ENCODE results near the gene RIBC2. TPM values are rescaled to one million over a fixed set of nuclear protein-coding genes. Genes with fewer than 3 reads are reported as not detected.
"Not testable (repeated sequence)": the region's sequence is repeated elsewhere in the genome, so short reads cannot be mapped to it uniquely, and the experiment has no call there.

The RIBC2 gene
- total RNA-seq, 2 experiments from 2014 or later, result 0.78 TPM; not detected in 1

DNA sequence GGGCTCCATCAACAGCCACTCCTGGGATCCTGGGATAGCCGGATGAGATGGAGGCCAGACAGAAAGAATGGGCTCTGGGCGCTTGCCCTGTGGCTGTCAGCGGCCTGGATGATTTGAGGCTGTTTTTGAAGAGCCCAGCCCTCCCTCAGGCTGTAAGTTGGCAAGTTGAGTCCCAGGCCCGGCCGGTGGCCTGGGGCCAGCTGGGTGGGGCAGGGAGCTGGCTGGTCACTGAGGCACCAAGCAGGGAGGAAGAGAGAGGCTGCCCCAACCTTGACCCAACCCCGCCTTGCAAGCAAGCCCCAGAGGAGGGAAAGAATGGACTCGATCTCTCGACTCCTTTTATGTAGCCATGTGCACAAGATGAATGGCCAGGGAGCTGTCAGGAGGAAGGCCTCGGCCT, 34.9 kb downstream of the RIBC2 start:
- CTCF ChIA-PET (ENCODE audit: unreplicated experiment), result no interaction called here
- TF ChIP-seq EZH2phosphoT487 (IDR thresholded peaks at IDR 0.05; ENCODE audit: borderline replicate concordance, low read depth, low read length), result no peak
- TF ChIP-seq, protein P1, sequence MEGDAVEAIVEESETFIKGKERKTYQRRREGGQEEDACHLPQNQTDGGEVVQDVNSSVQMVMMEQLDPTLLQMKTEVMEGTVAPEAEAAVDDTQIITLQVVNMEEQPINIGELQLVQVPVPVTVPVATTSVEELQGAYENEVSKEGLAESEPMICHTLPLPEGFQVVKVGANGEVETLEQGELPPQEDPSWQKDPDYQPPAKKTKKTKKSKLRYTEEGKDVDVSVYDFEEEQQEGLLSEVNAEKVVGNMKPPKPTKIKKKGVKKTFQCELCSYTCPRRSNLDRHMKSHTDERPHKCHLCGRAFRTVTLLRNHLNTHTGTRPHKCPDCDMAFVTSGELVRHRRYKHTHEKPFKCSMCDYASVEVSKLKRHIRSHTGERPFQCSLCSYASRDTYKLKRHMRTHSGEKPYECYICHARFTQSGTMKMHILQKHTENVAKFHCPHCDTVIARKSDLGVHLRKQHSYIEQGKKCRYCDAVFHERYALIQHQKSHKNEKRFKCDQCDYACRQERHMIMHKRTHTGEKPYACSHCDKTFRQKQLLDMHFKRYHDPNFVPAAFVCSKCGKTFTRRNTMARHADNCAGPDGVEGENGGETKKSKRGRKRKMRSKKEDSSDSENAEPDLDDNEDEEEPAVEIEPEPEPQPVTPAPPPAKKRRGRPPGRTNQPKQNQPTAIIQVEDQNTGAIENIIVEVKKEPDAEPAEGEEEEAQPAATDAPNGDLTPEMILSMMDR (conservative IDR thresholded peaks at IDR 0.05; ENCODE audit: low read length), result no peak

DNA sequence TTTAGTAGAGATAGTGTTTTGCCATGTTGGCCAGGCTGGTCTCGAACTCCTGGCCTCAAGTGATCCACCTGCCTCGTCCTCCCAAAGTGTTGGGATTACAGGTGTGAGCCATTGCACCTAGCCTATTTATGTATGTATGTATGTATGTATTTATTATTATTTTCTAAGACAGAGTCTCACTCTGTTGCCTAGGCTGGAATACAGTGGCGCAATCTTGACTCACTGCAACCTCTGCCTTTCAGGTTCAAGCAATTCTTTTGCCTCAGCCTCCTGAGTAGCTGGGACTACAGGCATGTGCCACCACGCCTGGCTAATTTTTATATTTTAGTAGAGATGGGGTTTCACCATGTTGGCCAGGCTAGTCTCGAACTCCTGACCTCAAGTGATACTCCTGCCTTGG, 35.9 kb downstream of the RIBC2 start:
- DNase-seq (ENCODE audit: low spot score); H3K4me3 ChIP-seq (ENCODE audit: low read depth, low read length, poor library complexity, severe bottlenecking); H3K9me3 ChIP-seq (ENCODE audit: low read length); CTCF ChIA-PET (ENCODE audit: unreplicated experiment); H3K4me2 ChIP-seq (ENCODE audit: low read length); H3K9me2 ChIP-seq (ENCODE audit: insufficient read depth, low read length); intact Hi-C loops (cut with micrococcal nuclease; ENCODE audit: unreplicated experiment); H2AFZ ChIP-seq (ENCODE audit: low read length); H3K27ac ChIP-seq (ENCODE audit: low read depth, low read length, poor library complexity, severe bottlenecking); H3K79me2 ChIP-seq (ENCODE audit: insufficient read depth, low read depth, low read length); H4K20me1 ChIP-seq (ENCODE audit: insufficient read depth, low read length); H3K4me1 ChIP-seq (ENCODE audit: insufficient read depth, low read length, poor library complexity, severe bottlenecking); H3K36me3 ChIP-seq (ENCODE audit: insufficient read depth, low read length); BruUV-seq (replicated peaks): not testable (repeated sequence)
- POLR2A ChIA-PET, result interaction anchor here (0.7 kb wide), 1 partner anchor 772 kb away, joined by 3 read pairs; no protein-coding TSS in a partner anchor

More for the DNA sequence above, 34.9 kb downstream of the RIBC2 start:
- intact Hi-C loops (cut with micrococcal nuclease; ENCODE audit: unreplicated experiment), result no loop called here
- H3K4me3 ChIP-seq (ENCODE audit: low read depth, low read length, poor library complexity, severe bottlenecking), result no peak overlapping the region
- H3K4me2 ChIP-seq (ENCODE audit: low read length), result no peak overlapping the region
- no peak overlapping the region for H3K27ac ChIP-seq (ENCODE audit: low read depth, low read length, poor library complexity, severe bottlenecking)
- no peaks in the 10 kb centered on the region for H3K4me1 ChIP-seq (ENCODE audit: insufficient read depth, low read length, poor library complexity, severe bottlenecking)
- H4K20me1 ChIP-seq (ENCODE audit: insufficient read depth, low read length), result no peaks in the 10 kb centered on the region
- no peaks in the 10 kb centered on the region for H3K9me3 ChIP-seq (ENCODE audit: low read length)
- no peak for DNase-seq (ENCODE audit: low spot score)
- no TSS peak for BruUV-seq (replicated peaks)
- no peak overlapping the region for H2AFZ ChIP-seq (ENCODE audit: low read length)
- no peaks in the 10 kb centered on the region for H3K36me3 ChIP-seq (ENCODE audit: insufficient read depth, low read length)
- POLR2A ChIA-PET, result interaction anchor here (0.7 kb wide), 1 partner anchor 59 kb away, joined by 5 read pairs; no protein-coding TSS in a partner anchor
- no peaks in the 10 kb centered on the region for H3K79me2 ChIP-seq (ENCODE audit: insufficient read depth, low read depth, low read length)
- H3K9me2 ChIP-seq (ENCODE audit: insufficient read depth, low read length), result no peaks in the 10 kb centered on the region

DNA sequence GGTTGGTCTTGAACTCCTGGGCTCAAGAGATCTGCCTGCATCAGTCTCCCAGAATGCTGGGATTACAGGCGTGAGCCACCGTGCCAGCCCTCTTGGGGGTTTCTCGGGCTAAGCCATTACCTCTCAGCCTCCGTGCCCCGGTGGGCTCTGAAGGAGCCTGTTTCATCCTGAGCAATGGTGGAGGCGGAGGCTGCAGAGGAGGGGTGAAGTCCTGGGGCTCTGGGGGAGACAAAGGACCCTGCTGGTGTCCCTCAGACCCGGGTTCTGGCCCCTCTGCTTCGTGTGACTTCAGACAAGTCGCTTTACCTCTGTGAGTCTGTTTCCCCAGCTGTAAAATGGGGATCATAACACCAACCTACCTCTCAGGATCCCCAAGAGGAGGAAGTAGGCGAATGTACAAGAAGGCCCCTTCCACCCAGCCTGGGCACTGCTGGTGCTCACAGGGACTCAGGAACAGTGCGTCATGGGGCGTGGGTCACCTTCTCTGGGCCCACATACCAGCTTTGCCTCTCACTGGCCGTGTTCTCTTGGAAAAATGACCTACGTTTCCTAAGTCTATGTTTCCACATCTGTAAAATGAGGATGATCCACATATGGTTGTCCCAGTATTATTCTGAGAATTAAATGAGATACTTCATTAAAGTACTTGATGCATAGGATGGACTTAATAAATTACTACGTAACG, 36.8 kb downstream of the RIBC2 start:
- H3K9me2 ChIP-seq (ENCODE audit: insufficient read depth, low read length), result no peaks in the 10 kb centered on the region
- no peaks in the 10 kb centered on the region for H3K9me3 ChIP-seq (ENCODE audit: low read length)
- POLR2A ChIA-PET, result no interaction called here
- H4K20me1 ChIP-seq (ENCODE audit: insufficient read depth, low read length), result no peaks in the 10 kb centered on the region
- no peak for DNase-seq (ENCODE audit: low spot score)
- H2AFZ ChIP-seq (ENCODE audit: low read length), result no peak overlapping the region
- no peak overlapping the region for H3K27ac ChIP-seq (ENCODE audit: low read depth, low read length, poor library complexity, severe bottlenecking)
- H3K36me3 ChIP-seq (ENCODE audit: insufficient read depth, low read length), result no peaks in the 10 kb centered on the region
- no peak overlapping the region for H3K4me3 ChIP-seq (ENCODE audit: low read depth, low read length, poor library complexity, severe bottlenecking)
- no TSS peak for BruUV-seq (replicated peaks)
- TF ChIP-seq EZH2phosphoT487 (IDR thresholded peaks at IDR 0.05; ENCODE audit: borderline replicate concordance, low read depth, low read length), result no peak
- TF ChIP-seq, protein P1 (conservative IDR thresholded peaks at IDR 0.05; ENCODE audit: low read length), result no peak
- H3K79me2 ChIP-seq (ENCODE audit: insufficient read depth, low read depth, low read length), result no peaks in the 10 kb centered on the region
- no peaks in the 10 kb centered on the region for H3K4me1 ChIP-seq (ENCODE audit: insufficient read depth, low read length, poor library complexity, severe bottlenecking)
- no peak overlapping the region for H3K4me2 ChIP-seq (ENCODE audit: low read length)
- intact Hi-C loops (cut with micrococcal nuclease; ENCODE audit: unreplicated experiment), result no loop called here
- CTCF ChIA-PET (ENCODE audit: unreplicated experiment), result no interaction called here
